ENCODE data around the gene SPATA31D3.
A peak's percentile ranks its signal among the peaks of the same experiment; 100 is the strongest.
"Not testable (repeated sequence)": the region's sequence is repeated elsewhere in the genome, so short reads cannot be mapped to it uniquely, and the experiment has no call there.

The SPATA31D3 gene

GRCh38 chr9:81943393-81943792 is at the start of gene SPATA31D3:
Gene SPATA31D3, plus strand, starts transcription at chr9:81943500. Its CDS starts 86 bp downstream, at chr9:81943586.
- not testable (repeated sequence) for DNase-seq (ENCODE audit: insufficient read length, low spot score); FAIRE-seq

GRCh38 chr9:81893929-81894328 is 49.4 kb upstream of the SPATA31D3 start:
- TF ChIP-seq POLR2A (IDR thresholded peaks at IDR 0.05; ENCODE audit: low read depth, low read length), result no peak
- no peak for FAIRE-seq
- no peak for DNase-seq (ENCODE audit: insufficient read length, low spot score)

- TF ChIP-seq POLR2A (IDR thresholded peaks at IDR 0.05; ENCODE audit: low read depth, low read length), result no peak
Measured at GRCh38 chr9:81894891-81895290, 48.4 kb upstream of the SPATA31D3 start.

GRCh38 chr9:81896070-81896469 is 47.2 kb upstream of the SPATA31D3 start:
- DNase-seq (ENCODE audit: insufficient read length, low spot score), result no peak
- no peak for FAIRE-seq
- no peak for TF ChIP-seq POLR2A (IDR thresholded peaks at IDR 0.05; ENCODE audit: low read depth, low read length)

More at GRCh38 chr9:81894891-81895290, 48.4 kb upstream of the SPATA31D3 start:
- FAIRE-seq, result no peak
- no peak for DNase-seq (ENCODE audit: insufficient read length, low spot score)

GRCh38 chr9:81898851-81899250 is 44.4 kb upstream of the SPATA31D3 start:
- no peak for TF ChIP-seq POLR2A (IDR thresholded peaks at IDR 0.05; ENCODE audit: low read depth, low read length)
- FAIRE-seq (no peak), DNase-seq (ENCODE audit: insufficient read length, low spot score) (no peak)

GRCh38 chr9:81902196-81902595 is 41.1 kb upstream of the SPATA31D3 start:
- DNase-seq (ENCODE audit: insufficient read length, low spot score), result no peak
- FAIRE-seq, result no peak
- no peak for TF ChIP-seq POLR2A (IDR thresholded peaks at IDR 0.05; ENCODE audit: low read depth, low read length)

GRCh38 chr9:81902626-81903025 is 40.7 kb upstream of the SPATA31D3 start:
- no peak for TF ChIP-seq POLR2A (IDR thresholded peaks at IDR 0.05; ENCODE audit: low read depth, low read length)
- DNase-seq (ENCODE audit: insufficient read length, low spot score), result no peak
- peak; percentile 61 for FAIRE-seq

GRCh38 chr9:81906671-81907070 is 36.6 kb upstream of the SPATA31D3 start:
- DNase-seq (ENCODE audit: insufficient read length, low spot score) (no peak), FAIRE-seq (peak; percentile 76)
- TF ChIP-seq POLR2A (IDR thresholded peaks at IDR 0.05; ENCODE audit: low read depth, low read length), result no peak

- no peak for DNase-seq (ENCODE audit: insufficient read length, low spot score)
- TF ChIP-seq POLR2A (IDR thresholded peaks at IDR 0.05; ENCODE audit: low read depth, low read length), result no peak
- no peak for FAIRE-seq
Measured at GRCh38 chr9:81912135-81912534, 31.2 kb upstream of the SPATA31D3 start.

- no peak for FAIRE-seq
- no peak for TF ChIP-seq POLR2A (IDR thresholded peaks at IDR 0.05; ENCODE audit: low read depth, low read length)
- no peak for DNase-seq (ENCODE audit: insufficient read length, low spot score)
Measured at GRCh38 chr9:81915801-81916505, 27.3 kb upstream of the SPATA31D3 start.

- FAIRE-seq; DNase-seq (ENCODE audit: insufficient read length, low spot score): not testable (repeated sequence)
Measured at GRCh38 chr9:81918507-81918906, 24.8 kb upstream of the SPATA31D3 start.

- FAIRE-seq; DNase-seq (ENCODE audit: insufficient read length, low spot score): not testable (repeated sequence)
Measured at GRCh38 chr9:81928305-81928704, 15.0 kb upstream of the SPATA31D3 start, which contains the start of gene SPATA31D4. Gene SPATA31D4, plus strand, starts transcription at chr9:81928428. Its CDS starts 86 bp downstream, at chr9:81928514.

GRCh38 chr9:81930147-81930546 is 13.2 kb upstream of the SPATA31D3 start:
- not testable (repeated sequence) for FAIRE-seq; DNase-seq (ENCODE audit: insufficient read length, low spot score)

GRCh38 chr9:81933547-81933946 is 9.8 kb upstream of the SPATA31D3 start:
- DNase-seq (ENCODE audit: insufficient read length, low spot score); FAIRE-seq: not testable (repeated sequence)

- not testable (repeated sequence) for DNase-seq (ENCODE audit: insufficient read length, low spot score); FAIRE-seq
Measured at GRCh38 chr9:81948650-81949049, 5.3 kb downstream of the SPATA31D3 start.

- FAIRE-seq (no peak), DNase-seq (ENCODE audit: insufficient read length, low spot score) (no peak)
- TF ChIP-seq POLR2A (IDR thresholded peaks at IDR 0.05; ENCODE audit: low read depth, low read length), result no peak
Measured at GRCh38 chr9:81953096-81953495, 9.8 kb downstream of the SPATA31D3 start.

Measured in H54 (cell line).